Measurements from ENCODE around the gene ZFHX2. TPM values are rescaled to one million over a fixed set of nuclear protein-coding genes. Genes with fewer than 3 reads are reported as not detected.
A peak's percentile ranks its signal among the peaks of the same experiment; 100 is the strongest.
"Not testable (repeated sequence)": the region's sequence is repeated elsewhere in the genome, so short reads cannot be mapped to it uniquely, and the experiment has no call there.

The ZFHX2 gene
- total RNA-seq, 1 experiment from 2014 or later = 19.4 TPM

DNA sequence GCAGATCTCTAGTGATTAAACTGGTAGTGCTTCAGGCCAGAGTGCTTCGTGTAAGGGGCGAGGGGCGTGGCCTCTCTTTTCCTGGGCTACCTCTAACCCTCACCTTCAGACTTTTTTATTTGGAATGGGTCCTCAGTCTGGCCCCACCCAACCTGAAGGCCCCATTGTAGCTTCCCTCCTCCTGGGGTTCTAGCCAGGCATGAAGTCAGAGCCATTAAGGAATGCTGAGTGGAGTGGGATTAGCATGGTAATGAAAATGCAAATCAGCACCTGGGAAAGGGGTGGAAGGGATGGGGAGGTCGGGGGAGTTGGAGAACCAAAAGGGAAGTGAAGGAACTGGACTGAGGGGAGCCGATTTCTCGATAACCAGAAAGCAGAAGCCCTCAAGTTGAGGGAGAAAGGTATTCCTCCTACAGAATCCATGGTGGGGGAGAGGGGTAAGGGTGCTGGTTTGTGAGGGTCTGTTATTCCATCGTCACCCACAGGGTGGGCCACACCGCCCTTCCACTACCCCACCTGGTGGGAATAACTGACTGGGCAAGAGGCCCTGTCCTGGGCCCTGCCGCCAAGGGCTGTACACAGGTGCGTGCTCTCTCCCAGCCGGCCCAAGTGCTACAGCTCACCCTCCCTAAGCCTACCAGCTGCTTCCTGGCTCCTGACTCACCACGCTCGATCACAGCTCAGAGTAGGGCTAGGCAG lies 14.1 kb downstream of the ZFHX2 start:
- peak overlapping the region; percentile 1 for H2BK120ac ChIP-seq (ENCODE audit: low read depth, low read length, poor library complexity, severe bottlenecking)
- no peak overlapping the region for H2BK15ac ChIP-seq (ENCODE audit: low read depth, low read length)
- H3K9ac ChIP-seq (ENCODE audit: extremely low read depth, insufficient read length, low read length) = peak overlapping the region; percentile 84
- Mint-ChIP-seq H3K36me3 (ENCODE audit: insufficient read depth in 1 of 3, low read depth in 3 of 3) (peaks cover 27 to 36% (median 36%) of the 10 kb centered on the region in 3 experiments; a peak in 6 of 7 replicates), H3K4me1 (peaks cover 53 to 54% of the 10 kb centered on the region in 2 experiments), H3K27me3 (ENCODE audit: low read depth) (no peaks in the 10 kb centered on the region), H3K4me3 (peak overlapping the region; percentile 80 to 89), H3K27ac (peak overlapping the region; percentile 98 to 99 (median 99)), H3K9me3 (no peaks in the 10 kb centered on the region; a peak in 1 of 5 replicates)
- no peaks in the 10 kb centered on the region for H3K9me3 ChIP-seq (ENCODE audit: control insufficient read depth, low read depth, low read length)
- peak overlapping the region; percentile 54 for H3K14ac ChIP-seq (ENCODE audit: insufficient read depth, low read length)
- H2BK12ac ChIP-seq (ENCODE audit: insufficient read length, low read depth, low read length) = peak overlapping the region; percentile 4
- peak; percentile 40; the same call in 2 of the 3 replicates for TF ChIP-seq CTCF (conservative IDR thresholded peaks at IDR 0.05)
- peak overlapping the region; percentile 76 for H3K56ac ChIP-seq (ENCODE audit: insufficient read length, low read depth, low read length)
- peaks cover 19% of the 10 kb centered on the region for H3K23me2 ChIP-seq (ENCODE audit: insufficient read length, low read depth, low read length, poor library complexity, severe bottlenecking)
- no peaks in the 10 kb centered on the region for H3K79me2 ChIP-seq (ENCODE audit: insufficient read depth, low read length)
- H3K27ac ChIP-seq (ENCODE audit: insufficient read length, low read depth, low read length) = peak overlapping the region; percentile 96
- DNase-seq = peak; percentile 95
- H3T11ph ChIP-seq (ENCODE audit: low read length) = peak overlapping the region; percentile 68
- H3K4ac ChIP-seq (ENCODE audit: low read depth, low read length) = no peak overlapping the region; the same call in 1 of the 2 replicates
- peak overlapping the region; percentile 69 for H3K18ac ChIP-seq (ENCODE audit: insufficient read length, low read depth, low read length)
- no peaks in the 10 kb centered on the region for H3K27me3 ChIP-seq (ENCODE audit: insufficient read depth, low read length)
- H4K5ac ChIP-seq (ENCODE audit: insufficient read length, low read depth, low read length) = peak overlapping the region; percentile 23
- peak overlapping the region; percentile 18 for H4K91ac ChIP-seq (ENCODE audit: insufficient read length, low read depth, low read length)
- H3K4me2 ChIP-seq (ENCODE audit: insufficient read depth, insufficient read length, low read length) = peak overlapping the region; percentile 89
- peak overlapping the region; percentile 10 for H2AK5ac ChIP-seq (ENCODE audit: insufficient read length, low read length)
- H4K8ac ChIP-seq (replicated peaks; ENCODE audit: insufficient read length, low read depth, low read length) = peak overlapping the region; percentile 26
- H3K4me1 ChIP-seq (ENCODE audit: insufficient read depth, low read length) = peaks cover 18% of the 10 kb centered on the region; the same call in 1 of the 2 replicates
- H4K20me1 ChIP-seq (ENCODE audit: control insufficient read depth, insufficient read depth, insufficient read length) = no peaks in the 10 kb centered on the region
- no CpG with 5 or more reads among the region's 13 CpGs for WGBS (ENCODE audit: extremely low coverage, insufficient read length, low lambda C conversion rate)
- no peaks in the 10 kb centered on the region for H3K79me1 ChIP-seq (ENCODE audit: insufficient read depth, low read depth, low read length, poor library complexity, severe bottlenecking)
- H2BK5ac ChIP-seq (ENCODE audit: insufficient read length, low read length) = peak overlapping the region; percentile 73
- H3K23ac ChIP-seq (ENCODE audit: insufficient read length, low read depth, low read length) = no peak overlapping the region
- no peak overlapping the region for H2BK20ac ChIP-seq (ENCODE audit: low read depth, low read length, poor library complexity, severe bottlenecking)
- no peak overlapping the region for H2AFZ ChIP-seq (ENCODE audit: low read length)

DNA sequence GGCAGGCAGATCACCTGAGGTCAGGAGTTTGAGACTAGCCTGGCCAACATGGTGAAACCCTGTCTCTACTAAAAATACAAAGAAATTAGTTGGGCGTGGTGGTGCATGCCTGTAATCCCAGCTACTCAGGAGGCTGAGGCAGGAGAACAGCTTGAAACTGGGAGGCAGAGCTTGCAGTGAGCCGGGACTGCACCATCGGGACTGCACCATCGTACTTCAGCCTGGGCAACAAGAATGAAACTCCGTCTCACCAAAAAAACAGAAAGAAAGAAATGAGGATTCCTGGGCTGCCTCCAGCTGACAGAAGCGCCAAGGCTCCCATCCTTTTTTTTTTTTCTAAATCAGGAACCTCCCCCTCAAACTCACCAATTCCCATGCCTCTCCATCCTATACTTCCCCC lies 14.7 kb downstream of the ZFHX2 start:
- peak overlapping the region; percentile 89 for H3K4me2 ChIP-seq (ENCODE audit: insufficient read depth, insufficient read length, low read length)
- peak overlapping the region; percentile 80 to 89 for H3K4me3 Mint-ChIP-seq
- not testable (repeated sequence) for DNase-seq

More for the DNA sequence above, 14.7 kb downstream of the ZFHX2 start:
- not testable (repeated sequence) for H4K91ac ChIP-seq (ENCODE audit: insufficient read length, low read depth, low read length); H4K8ac ChIP-seq (replicated peaks; ENCODE audit: insufficient read length, low read depth, low read length); H3K4ac ChIP-seq (ENCODE audit: low read depth, low read length); H2BK5ac ChIP-seq (ENCODE audit: insufficient read length, low read length); H3T11ph ChIP-seq (ENCODE audit: low read length); H2BK15ac ChIP-seq (ENCODE audit: low read depth, low read length); H3K9me3 Mint-ChIP-seq; H2BK20ac ChIP-seq (ENCODE audit: low read depth, low read length, poor library complexity, severe bottlenecking); H4K20me1 ChIP-seq (ENCODE audit: control insufficient read depth, insufficient read depth, insufficient read length); H3K9me3 ChIP-seq (ENCODE audit: control insufficient read depth, low read depth, low read length); H3K27me3 ChIP-seq (ENCODE audit: insufficient read depth, low read length); H3K23ac ChIP-seq (ENCODE audit: insufficient read length, low read depth, low read length); H3K79me1 ChIP-seq (ENCODE audit: insufficient read depth, low read depth, low read length, poor library complexity, severe bottlenecking); H3K14ac ChIP-seq (ENCODE audit: insufficient read depth, low read length); H2BK12ac ChIP-seq (ENCODE audit: insufficient read length, low read depth, low read length); H2AK5ac ChIP-seq (ENCODE audit: insufficient read length, low read length); H2BK120ac ChIP-seq (ENCODE audit: low read depth, low read length, poor library complexity, severe bottlenecking); H3K27me3 Mint-ChIP-seq (ENCODE audit: low read depth); H3K56ac ChIP-seq (ENCODE audit: insufficient read length, low read depth, low read length); H2AFZ ChIP-seq (ENCODE audit: low read length); H4K5ac ChIP-seq (ENCODE audit: insufficient read length, low read depth, low read length); H3K79me2 ChIP-seq (ENCODE audit: insufficient read depth, low read length)
- Histone ChIP-seq H3K9ac (ENCODE audit: extremely low read depth, insufficient read length, low read length) (peak overlapping the region; percentile 40), H3K4me1 (ENCODE audit: insufficient read depth, low read length) (peaks cover 14% of the 10 kb centered on the region; the same call in 1 of the 2 replicates), H3K23me2 (ENCODE audit: insufficient read length, low read depth, low read length, poor library complexity, severe bottlenecking) (peaks cover 19% of the 10 kb centered on the region), H3K18ac (ENCODE audit: insufficient read length, low read depth, low read length) (peak overlapping the region; percentile 28), H3K27ac (ENCODE audit: insufficient read length, low read depth, low read length) (peak overlapping the region; percentile 96)
- no CpG with 5 or more reads among the region's 6 CpGs for WGBS (ENCODE audit: extremely low coverage, insufficient read length, low lambda C conversion rate)
- Mint-ChIP-seq H3K36me3 (ENCODE audit: insufficient read depth in 1 of 3, low read depth in 3 of 3) (peaks cover 29 to 36% (median 36%) of the 10 kb centered on the region in 3 experiments; a peak in 6 of 7 replicates), H3K27ac (peak overlapping the region; percentile 98 to 99 (median 99)), H3K4me1 (peaks cover 48 to 49% of the 10 kb centered on the region in 2 experiments)

All from H9 (cell line).